Liver (tissue), 9 donors: Measurements from ENCODE around the gene ZNF710. TPM values are rescaled to one million over a fixed set of nuclear protein-coding genes. Genes with fewer than 3 reads are reported as not detected.

Experiments used
- DNase-seq: peaks from one replicate; pipeline ENCODE4 v3.0.0-alpha.2; 2017; ENCODE audit warnings: low spot score
- H3K27ac ChIP-seq, 2 donors: one replicate each; pipeline ENCODE4 v1.7.0; 2013; ENCODE audit warnings: inconsistent platforms in 2 of 2, low read length in 2 of 2, control low read depth in 1 of 2, low read depth in 1 of 2, mild to moderate bottlenecking in 1 of 2
- H3K27me3 ChIP-seq, 4 donors: one replicate each; pipeline versions ENCODE4 v1.6.1 to v1.7.0; 2013; ENCODE audit warnings: low read length in 3 of 4, inconsistent platforms in 1 of 4, mild to moderate bottlenecking in 1 of 4, moderate library complexity in 1 of 4; ENCODE audit not compliant: control insufficient read depth in 4 of 4, insufficient read depth in 4 of 4
- H3K36me3 ChIP-seq, 4 donors: one replicate each; pipeline versions ENCODE4 v1.6.1 to v1.7.0; 2013; ENCODE audit warnings: low read length in 3 of 4, mild to moderate bottlenecking in 3 of 4, low read depth in 1 of 4, moderate library complexity in 1 of 4; ENCODE audit not compliant: control insufficient read depth in 4 of 4, insufficient read depth in 3 of 4
- H3K4me1 ChIP-seq, 4 donors: one replicate each; pipeline versions ENCODE4 v1.6.1 to v1.7.0; 2013; ENCODE audit warnings: low read length in 3 of 4, mild to moderate bottlenecking in 3 of 4, moderate library complexity in 1 of 4; ENCODE audit not compliant: control insufficient read depth in 4 of 4, insufficient read depth in 4 of 4
- H3K4me3 ChIP-seq, 3 donors: one replicate each; pipeline versions ENCODE4 v1.6.1 to v1.7.0; 2013; ENCODE audit warnings: low read length in 3 of 3, control low read depth in 1 of 3, low read depth in 1 of 3, mild to moderate bottlenecking in 1 of 3
- H3K9ac ChIP-seq, 2 donors: one replicate each; pipeline ENCODE4 v1.7.0; 2013; ENCODE audit warnings: low read length in 2 of 2, mild to moderate bottlenecking in 2 of 2, moderate library complexity in 2 of 2, control low read depth in 1 of 2, low read depth in 1 of 2
- H3K9me3 ChIP-seq, 4 donors: one replicate each; pipeline versions ENCODE4 v1.6.1 to v1.7.0; 2013; ENCODE audit warnings: low read length in 3 of 4; ENCODE audit not compliant: control insufficient read depth in 4 of 4
- ATF3 ChIP-seq: IDR thresholded peaks from 2 replicates; pipeline ENCODE4 v1.6.1; 2016; ENCODE audit warnings: antibody characterized with exemption
- CTCF ChIP-seq: fragments of 150-350 bp; IDR thresholded peaks from 2 replicates; pipeline ENCODE4 v1.5.1; 2017; ENCODE audit warnings: improper control_type of control experiment, low read depth, low read length; ENCODE audit not compliant: missing input control
- EGR1 ChIP-seq, 2 donors: IDR thresholded peaks; 2 replicates each; pipeline ENCODE4 v1.6.1; 2016 to 2018; ENCODE audit warnings: antibody characterized with exemption in 2 of 2, low read depth in 2 of 2
- FOXA2 ChIP-seq: IDR thresholded peaks from 2 replicates; pipeline ENCODE4 v1.6.1; 2016; ENCODE audit warnings: antibody characterized with exemption
- GABPA ChIP-seq, 2 donors: IDR thresholded peaks in 1 of 2; conservative IDR thresholded peaks in 1 of 2; 2 replicates each; pipeline ENCODE4 v1.6.1; 2016; ENCODE audit warnings: antibody characterized with exemption in 2 of 2, mild to moderate bottlenecking in 1 of 2, moderate library complexity in 1 of 2
- HNF4A ChIP-seq, 2 donors: conservative IDR thresholded peaks; 2 replicates each; pipeline ENCODE4 v1.6.1; 2016; ENCODE audit warnings: antibody characterized with exemption in 2 of 2, mild to moderate bottlenecking in 2 of 2
- HNF4G ChIP-seq: IDR thresholded peaks from 2 replicates; pipeline ENCODE4 v1.6.1; 2016; ENCODE audit warnings: antibody characterized with exemption
- JUND ChIP-seq, 2 donors: IDR thresholded peaks; 2 replicates each; pipeline ENCODE4 v1.6.1; 2016; ENCODE audit warnings: antibody characterized with exemption in 2 of 2
- MAX ChIP-seq: IDR thresholded peaks from 2 replicates; pipeline ENCODE4 v1.6.1; 2016; ENCODE audit warnings: antibody characterized with exemption
- NR2F2 ChIP-seq: IDR thresholded peaks from 2 replicates; pipeline ENCODE4 v1.6.1; 2016; ENCODE audit warnings: antibody characterized with exemption
- RAD21 ChIP-seq, 2 donors: IDR thresholded peaks; 2 replicates each; pipeline ENCODE4 v1.6.1; 2016; ENCODE audit warnings: antibody characterized with exemption in 2 of 2, mild to moderate bottlenecking in 2 of 2
- RXRA ChIP-seq, 2 donors: IDR thresholded peaks; 2 replicates each; pipeline ENCODE4 v1.6.1; 2017 to 2018; ENCODE audit warnings: antibody characterized with exemption in 2 of 2, mild to moderate bottlenecking in 1 of 2
- SP1 ChIP-seq: IDR thresholded peaks from 2 replicates; pipeline ENCODE4 v1.6.1; 2018; ENCODE audit warnings: antibody characterized with exemption, mild to moderate bottlenecking
- TAF1 ChIP-seq: conservative IDR thresholded peaks from 2 replicates; pipeline ENCODE4 v1.6.1; 2016; ENCODE audit warnings: antibody characterized with exemption, mild to moderate bottlenecking
- ZBTB33 ChIP-seq: IDR thresholded peaks from 2 replicates; pipeline ENCODE4 v1.6.1; 2016; ENCODE audit warnings: antibody characterized with exemption
- WGBS: extraction: QIAGEN DNeasy Blood & Tissue Kit; methylation state at CpG from one replicate; pipeline ENCODE4 v1.1.7; 2013; 5-methylcytosine and 5-hydroxymethylcytosine counted together
- polyA plus RNA-seq, 2 donors: library from polyadenylated mRNA; stranded (reverse) in 1 of 2; unstranded in 1 of 2; fragments of 200-250 nt in 1 of 2; fragments of >200 nt in 1 of 2; fragmentation: Nextera tagmentation in 1 of 2; extraction: Ambion mirVana in 1 of 2; gene quantifications; one replicate each; pipeline versions ENCODE4 v1.2.1 to v1.2.3, GENCODE V29; 2013 to 2015
- total RNA-seq, 2 donors: library from RNA; depleted of rRNA; stranded (reverse); fragments of >200 nt; gene quantifications; one replicate each; pipeline ENCODE4 v1.2.3, GENCODE V29; 2014
- donor health status: healthy.
- donor health status: healthy.
- donor health status: healthy.
- donor health status: healthy.
- donor health status: healthy.

ZNF710 gene
- total and polyA plus RNA-seq, 4 donors, result 1.9 to 15.3 (median 5.4) TPM

GRCh38 chr15:90030376-90030775, 29.3 kb downstream of the ZNF710 start:
- H3K27me3 ChIP-seq, result no peaks in the 10 kb centered on the region
- H3K9me3 ChIP-seq, result no peaks in the 10 kb centered on the region
- TF ChIP-seq RAD21 (IDR thresholded peaks at IDR 0.05), result no peak
- TF ChIP-seq FOXA2, result no peak
- no peak for TF ChIP-seq HNF4A (conservative IDR thresholded peaks at IDR 0.05)
- no peak for TF ChIP-seq RXRA (IDR thresholded peaks at IDR 0.05)
- no peak for TF ChIP-seq GABPA (IDR thresholded peaks at IDR 0.05 in 1 of 2, conservative IDR thresholded peaks at IDR 0.05 in 1 of 2)
- no peak for DNase-seq
- WGBS, result 82% methylated on average over 8 of the region's 8 CpGs
- H3K4me3 ChIP-seq, result no peak overlapping the region
- H3K36me3 ChIP-seq, result no peaks in the 10 kb centered on the region
- no peak overlapping the region for H3K27ac ChIP-seq
- peaks cover 12 to 40% (median 28%) of the 10 kb centered on the region in 4 donors for H3K4me1 ChIP-seq
- H3K9ac ChIP-seq, result no peak overlapping the region

GRCh38 chr15:90031231-90031791, 30.2 kb downstream of the ZNF710 start:
- H3K36me3 ChIP-seq, result no peaks in the 10 kb centered on the region
- H3K4me1 ChIP-seq, result peaks cover 10 to 47% (median 23%) of the 10 kb centered on the region in 4 donors
- no peak overlapping the region for H3K4me3 ChIP-seq
- 66% methylated on average over 8 of the region's 8 CpGs for WGBS
- no peaks in the 10 kb centered on the region for H3K27me3 ChIP-seq
- TF ChIP-seq HNF4A (conservative IDR thresholded peaks at IDR 0.05), result no peak
- TF ChIP-seq FOXA2, result no peak
- TF ChIP-seq CTCF, result no peak
- TF ChIP-seq RAD21 (IDR thresholded peaks at IDR 0.05), result no peak
- TF ChIP-seq JUND (IDR thresholded peaks at IDR 0.05), result no peak
- TF ChIP-seq EGR1 (IDR thresholded peaks at IDR 0.05; ENCODE audit: low read depth in 2 of 2), result no peak
- no peak for TF ChIP-seq TAF1
- no peak for TF ChIP-seq ZBTB33
- peak in 1 of 2 donors; percentile 40 for TF ChIP-seq RXRA (IDR thresholded peaks at IDR 0.05)
- no peak for TF ChIP-seq NR2F2
- no peak for TF ChIP-seq HNF4G
- no peak for TF ChIP-seq ATF3
- no peak for TF ChIP-seq MAX
- TF ChIP-seq GABPA (IDR thresholded peaks at IDR 0.05 in 1 of 2, conservative IDR thresholded peaks at IDR 0.05 in 1 of 2), result peak in 1 of 2 donors; percentile 14
- no peak for TF ChIP-seq SP1
- H3K9ac ChIP-seq, result no peak overlapping the region
- H3K27ac ChIP-seq, result peak overlapping the region; percentile 34 to 67
- H3K9me3 ChIP-seq, result no peaks in the 10 kb centered on the region
- DNase-seq, result no peak
